HepG2 (cell line): ENCODE data around the gene RHBDF2. TPM values are rescaled to one million over a fixed set of nuclear protein-coding genes. Genes with fewer than 3 reads are reported as not detected.

Experiments used
- AGO1 ChIP-seq: fragments of 200-400 bp; formaldehyde crosslinking; IDR thresholded peaks from 2 replicates; pipeline ENCODE4 v1.6.1; 2017; ENCODE audit warnings: mild to moderate bottlenecking, low read depth, low read length, moderate library complexity; ENCODE audit not compliant: poor library complexity, severe bottlenecking
- CCDC6 ChIP-seq: sonication (generic); formaldehyde crosslinking; IDR thresholded peaks from 2 replicates; pipeline ENCODE4 v1.8.1; 2022; ENCODE audit warnings: mild to moderate bottlenecking, missing genetic modification reagents, moderate library complexity
- ETS1 ChIP-seq: sonication (generic); formaldehyde crosslinking; IDR thresholded peaks from 2 replicates; pipeline ENCODE4 v1.4.0; 2020; ENCODE audit warnings: missing genetic modification reagents
- HINFP ChIP-seq: sonication (generic); formaldehyde crosslinking; IDR thresholded peaks from 2 replicates; pipeline ENCODE4 v1.4.0; 2020; ENCODE audit warnings: low read depth, mild to moderate bottlenecking, missing genetic modification reagents
- HNRNPL ChIP-seq: fragments of 200-400 bp; formaldehyde crosslinking; IDR thresholded peaks from 2 replicates; pipeline ENCODE4 v1.6.1; 2017; ENCODE audit warnings: mild to moderate bottlenecking, low read depth, low read length
- KDM2A ChIP-seq: sonication (generic); formaldehyde crosslinking; IDR thresholded peaks from 2 replicates; pipeline ENCODE4 v1.4.0; 2020; ENCODE audit warnings: low read depth, missing genetic modification reagents, borderline replicate concordance
- KLF9 ChIP-seq: IDR thresholded peaks from 2 replicates; pipeline ENCODE4 v1.6.1; 2016; ENCODE audit warnings: low read depth
- MAX ChIP-seq: IDR thresholded peaks from 2 replicates; pipeline ENCODE4 v1.6.1; 2012; ENCODE audit warnings: inconsistent platforms
- MLLT10 ChIP-seq: sonication (generic); formaldehyde crosslinking; IDR thresholded peaks from 2 replicates; pipeline ENCODE4 v1.4.0; 2020; ENCODE audit warnings: missing genetic modification reagents
- MTERF4 ChIP-seq: sonication (generic); formaldehyde crosslinking; IDR thresholded peaks from 2 replicates; pipeline ENCODE4 v1.8.0; 2023; ENCODE audit warnings: mild to moderate bottlenecking, missing genetic modification reagents
- NCOA5 ChIP-seq: sonication (generic); formaldehyde crosslinking; IDR thresholded peaks from 2 replicates; pipeline ENCODE4 v1.4.0; 2020; ENCODE audit warnings: missing genetic modification reagents
- NFE2 ChIP-seq: sonication (generic); formaldehyde crosslinking; IDR thresholded peaks from 2 replicates; pipeline ENCODE4 v1.4.0; 2020; ENCODE audit warnings: missing genetic modification reagents
- NONO ChIP-seq, 2 experiments: fragments of 450-650 bp in 1 of 2; sonication (generic) in 1 of 2; formaldehyde crosslinking in 1 of 2; IDR thresholded peaks in 1 of 2; conservative IDR thresholded peaks in 1 of 2; 2 replicates each; pipeline versions ENCODE4 v1.6.1 to v1.8.0; 2017 to 2022; ENCODE audit warnings: mild to moderate bottlenecking in 1 of 2, missing genetic modification reagents in 1 of 2, moderate library complexity in 1 of 2
- SNAPC5 ChIP-seq: sonication (generic); formaldehyde crosslinking; IDR thresholded peaks from 2 replicates; pipeline ENCODE4 v1.8.1; 2023; ENCODE audit warnings: mild to moderate bottlenecking, missing genetic modification reagents, borderline replicate concordance
- ZBTB33 ChIP-seq: sonication (generic); formaldehyde crosslinking; IDR thresholded peaks from 2 replicates; pipeline ENCODE4 v1.4.0; 2020; ENCODE audit warnings: missing genetic modification reagents
- ZNF121 ChIP-seq: sonication (generic); formaldehyde crosslinking; IDR thresholded peaks from 2 replicates; pipeline ENCODE4 v1.5.0; 2020; ENCODE audit warnings: mild to moderate bottlenecking, missing genetic modification reagents
- ZNF326 ChIP-seq: sonication (generic); formaldehyde crosslinking; IDR thresholded peaks from 2 replicates; pipeline ENCODE4 v1.4.0; 2020; ENCODE audit warnings: missing genetic modification reagents, borderline replicate concordance
- ZNF343 ChIP-seq: sonication (generic); formaldehyde crosslinking; IDR thresholded peaks from 2 replicates; pipeline ENCODE4 v1.4.0; 2020; ENCODE audit warnings: mild to moderate bottlenecking, missing genetic modification reagents
- ZNF362 ChIP-seq: sonication (generic); formaldehyde crosslinking; IDR thresholded peaks from 2 replicates; pipeline ENCODE4 v1.4.0; 2020; ENCODE audit warnings: missing genetic modification reagents, mild to moderate bottlenecking, borderline replicate concordance
- ZNF484 ChIP-seq: sonication (generic); formaldehyde crosslinking; IDR thresholded peaks from 2 replicates; pipeline ENCODE4 v1.5.1; 2020; ENCODE audit warnings: mild to moderate bottlenecking, low read depth, missing genetic modification reagents, borderline replicate concordance
- polyA plus RNA-seq, 8 experiments: library from polyadenylated mRNA; depleted of rRNA in 3 of 8; stranded (reverse) in 7 of 8; unstranded in 1 of 8; fragments of >200 nt; fragmentation: Illumina TruSeq in 4 of 8; extraction: Trizol in 4 of 8; gene quantifications; 2 replicates each; pipeline versions ENCODE4 v1.2.1 to v1.2.3, GENCODE V29; 2011 to 2016; ENCODE audit warnings: low read depth in 4 of 8, missing spikeins in 1 of 8, mixed read lengths in 1 of 8; ENCODE audit not compliant: insufficient read depth in 1 of 8
- total RNA-seq, 5 experiments: library from RNA; depleted of rRNA; stranded (reverse); fragments of >200 nt; fragmentation: Illumina TruSeq; extraction: Trizol; gene quantifications; 2 replicates each; pipeline ENCODE4 v1.2.3, GENCODE V29; 2016; ENCODE audit warnings: low read depth in 1 of 5

Gene RHBDF2
- total and polyA plus RNA-seq, 2 of the 13 experiments (the other 11 are each of a cell fraction or from before 2014, with no cell fraction given), result 7.8 to 24.2 TPM

- TF ChIP-seq MTERF4 (CRISPR knock-in tag), result no peak
- no peak for TF ChIP-seq SNAPC5
- no peak for TF ChIP-seq KLF9 (CRISPR knock-in tag)
- TF ChIP-seq HNRNPL, result 0 out of 2 replicates have a peak, but pooled peaks have one; percentile 23
- TF ChIP-seq ZNF343 (CRISPR knock-in tag), result 0 out of 2 replicates have a peak, but pooled peaks have one; percentile 20
- TF ChIP-seq ZNF484, result no peak
- no peak for TF ChIP-seq ZNF362 (CRISPR knock-in tag)
- TF ChIP-seq NCOA5 (CRISPR knock-in tag), result no peak
- peak; percentile 82; the same call in 1 of the 2 replicates for TF ChIP-seq ZBTB33 (CRISPR knock-in tag)
- no peak for TF ChIP-seq MLLT10 (CRISPR knock-in tag)
- TF ChIP-seq MAX, result no peak; the same call in 1 of the 2 replicates
- TF ChIP-seq ZNF326 (CRISPR knock-in tag), result peak; percentile 85
- no peak for TF ChIP-seq NONO (IDR thresholded peaks at IDR 0.05)
- TF ChIP-seq NONO (CRISPR knock-in tag; conservative IDR thresholded peaks at IDR 0.05), result 0 out of 2 replicates have a peak, but pooled peaks have one; percentile 14
- TF ChIP-seq CCDC6 (CRISPR knock-in tag), result no peak
- no peak for TF ChIP-seq NFE2 (CRISPR knock-in tag)
- 0 out of 2 replicates have a peak, but pooled peaks have one; percentile 60 for TF ChIP-seq HINFP (CRISPR knock-in tag)
- peak; percentile 78 for TF ChIP-seq AGO1
- TF ChIP-seq ETS1 (CRISPR knock-in tag), result no peak
- TF ChIP-seq KDM2A (CRISPR knock-in tag), result peak; percentile 73
- no peak for TF ChIP-seq ZNF121
Measured at GRCh38 chr17:76492123-76492988, 8.9 kb downstream of the RHBDF2 start (continued).
